Neural progenitor cell (in vitro differentiated cells): ENCODE results near the gene C10orf88.

Experiments
- EZH2 ChIP-seq: fragments of 200-600 bp; sonication (generic); IDR thresholded peaks from 2 replicates; pipeline ENCODE4 v1.6.1; 2017; ENCODE audit warnings: antibody characterized with exemption, mild to moderate bottlenecking, moderate library complexity
- EZH2phosphoT487 ChIP-seq: fragments of 200-600 bp; sonication (generic); IDR thresholded peaks from 2 replicates; pipeline ENCODE4 v1.6.1; 2017; ENCODE audit warnings: antibody characterized with exemption
- TF ChIP-seq, protein P1 (sequence below): fragments of 200-600 bp; sonication (generic); IDR thresholded peaks from 2 replicates; pipeline ENCODE4 v1.5.1; 2017; ENCODE audit warnings: antibody characterized with exemption, mild to moderate bottlenecking

DNA sequence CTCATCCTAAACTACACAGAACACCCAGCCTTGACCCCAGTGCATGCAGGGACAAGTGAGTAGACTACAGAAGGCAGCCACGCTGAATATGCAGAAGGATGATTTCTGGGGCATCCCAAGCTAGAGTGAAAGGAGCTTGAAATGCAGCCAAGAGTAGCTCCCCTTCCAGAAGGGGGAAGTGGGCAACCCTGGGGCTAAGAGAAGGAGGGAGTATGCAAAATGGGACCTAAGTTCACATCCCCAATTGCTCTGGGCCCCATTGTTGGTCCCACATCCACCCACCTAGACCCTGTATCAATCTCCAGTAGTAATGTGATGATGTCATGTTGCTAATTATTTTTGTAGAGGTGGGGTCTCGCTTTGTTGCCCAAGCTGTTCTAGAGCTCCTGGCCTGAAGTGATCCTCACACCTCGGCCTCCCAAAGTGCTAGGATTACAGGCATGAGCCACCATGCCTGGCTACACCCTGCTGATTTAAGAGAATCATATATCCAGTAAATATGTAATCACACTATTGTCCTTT, 20.6 kb upstream of the C10orf88 start:
- TF ChIP-seq, protein P1, sequence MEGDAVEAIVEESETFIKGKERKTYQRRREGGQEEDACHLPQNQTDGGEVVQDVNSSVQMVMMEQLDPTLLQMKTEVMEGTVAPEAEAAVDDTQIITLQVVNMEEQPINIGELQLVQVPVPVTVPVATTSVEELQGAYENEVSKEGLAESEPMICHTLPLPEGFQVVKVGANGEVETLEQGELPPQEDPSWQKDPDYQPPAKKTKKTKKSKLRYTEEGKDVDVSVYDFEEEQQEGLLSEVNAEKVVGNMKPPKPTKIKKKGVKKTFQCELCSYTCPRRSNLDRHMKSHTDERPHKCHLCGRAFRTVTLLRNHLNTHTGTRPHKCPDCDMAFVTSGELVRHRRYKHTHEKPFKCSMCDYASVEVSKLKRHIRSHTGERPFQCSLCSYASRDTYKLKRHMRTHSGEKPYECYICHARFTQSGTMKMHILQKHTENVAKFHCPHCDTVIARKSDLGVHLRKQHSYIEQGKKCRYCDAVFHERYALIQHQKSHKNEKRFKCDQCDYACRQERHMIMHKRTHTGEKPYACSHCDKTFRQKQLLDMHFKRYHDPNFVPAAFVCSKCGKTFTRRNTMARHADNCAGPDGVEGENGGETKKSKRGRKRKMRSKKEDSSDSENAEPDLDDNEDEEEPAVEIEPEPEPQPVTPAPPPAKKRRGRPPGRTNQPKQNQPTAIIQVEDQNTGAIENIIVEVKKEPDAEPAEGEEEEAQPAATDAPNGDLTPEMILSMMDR: no peak
- TF ChIP-seq EZH2phosphoT487 (no peak), EZH2 (no peak)
